Mucosa of rectum (tissue), 2 donors: ENCODE data around the gene ZDHHC8.

ENCODE experiments used
- H3K27ac ChIP-seq, 2 donors: one replicate each; pipeline ENCODE4 v1.7.0; 2013; ENCODE audit warnings: inconsistent platforms in 2 of 2, low read depth in 2 of 2, low read length in 2 of 2
- H3K27me3 ChIP-seq, 2 donors: one replicate each; pipeline ENCODE4 v1.7.0; 2013; ENCODE audit warnings: low read length in 2 of 2; ENCODE audit not compliant: control insufficient read depth in 2 of 2, insufficient read depth in 2 of 2
- H3K36me3 ChIP-seq, 2 donors: one replicate each; pipeline ENCODE4 v1.7.0; 2013; ENCODE audit warnings: low read length in 2 of 2; ENCODE audit not compliant: control insufficient read depth in 2 of 2, insufficient read depth in 2 of 2
- H3K4me1 ChIP-seq, 2 donors: one replicate each; pipeline ENCODE4 v1.7.0; 2013; ENCODE audit warnings: low read length in 2 of 2, mild to moderate bottlenecking in 1 of 2; ENCODE audit not compliant: control insufficient read depth in 2 of 2, insufficient read depth in 2 of 2
- H3K4me3 ChIP-seq, 2 donors: one replicate each; pipeline ENCODE4 v1.7.0; 2013; ENCODE audit warnings: low read length in 2 of 2
- H3K9ac ChIP-seq, 2 donors: one replicate each; pipeline ENCODE4 v1.7.0; 2013; ENCODE audit warnings: low read length in 2 of 2, low read depth in 1 of 2, mild to moderate bottlenecking in 1 of 2
- H3K9me3 ChIP-seq, 2 donors: one replicate each; pipeline ENCODE4 v1.7.0; 2013; ENCODE audit warnings: low read length in 2 of 2; ENCODE audit not compliant: control insufficient read depth in 2 of 2
- donor health status: healthy.
- donor health status: Normal muscosa, but diverticular disease.

The ZDHHC8 gene

GRCh38 chr22:20138417-20138738 lies 6.8 kb downstream of the ZDHHC8 start:
- no peak overlapping the region for H3K27ac ChIP-seq
- no peaks in the 10 kb centered on the region for H3K27me3 ChIP-seq
- peaks cover 0 to 7% of the 10 kb centered on the region in 2 donors for H3K36me3 ChIP-seq
- peaks cover 3 to 9% of the 10 kb centered on the region in 2 donors for H3K4me1 ChIP-seq
- no peak overlapping the region for H3K4me3 ChIP-seq
- no peak overlapping the region for H3K9ac ChIP-seq
- no peaks in the 10 kb centered on the region for H3K9me3 ChIP-seq

- Histone ChIP-seq H3K9ac (no peak overlapping the region), H3K4me3 (no peak overlapping the region), H3K27me3 (no peaks in the 10 kb centered on the region), H3K9me3 (no peaks in the 10 kb centered on the region), H3K4me1 (peaks cover 3 to 9% of the 10 kb centered on the region in 2 donors), H3K36me3 (peaks cover 0 to 7% of the 10 kb centered on the region in 2 donors), H3K27ac (no peak overlapping the region)
These were observed 7.3 kb downstream of the ZDHHC8 start for GRCh38 chr22:20138868-20139267.

- H3K4me3 ChIP-seq: no peak overlapping the region
- H3K4me1 ChIP-seq: peaks cover 3 to 9% of the 10 kb centered on the region in 2 donors
- H3K9me3 ChIP-seq: no peaks in the 10 kb centered on the region
- H3K27me3 ChIP-seq: no peaks in the 10 kb centered on the region
- no peak overlapping the region for H3K27ac ChIP-seq
- no peak overlapping the region for H3K9ac ChIP-seq
- H3K36me3 ChIP-seq: peaks cover 0 to 7% of the 10 kb centered on the region in 2 donors
These were observed 7.9 kb downstream of the ZDHHC8 start for GRCh38 chr22:20139391-20140106.

GRCh38 chr22:20140107-20140445 lies 8.5 kb downstream of the ZDHHC8 start:
- H3K4me1 ChIP-seq: peaks cover 3 to 9% of the 10 kb centered on the region in 2 donors
- peaks cover 0 to 7% of the 10 kb centered on the region in 2 donors for H3K36me3 ChIP-seq
- no peak overlapping the region for H3K27ac ChIP-seq
- H3K9ac ChIP-seq: no peak overlapping the region
- no peak overlapping the region for H3K4me3 ChIP-seq
- H3K27me3 ChIP-seq: no peaks in the 10 kb centered on the region
- no peaks in the 10 kb centered on the region for H3K9me3 ChIP-seq

GRCh38 chr22:20140521-20140964 lies 8.9 kb downstream of the ZDHHC8 start:
- no peaks in the 10 kb centered on the region for H3K27me3 ChIP-seq
- H3K36me3 ChIP-seq: peaks cover 0 to 7% of the 10 kb centered on the region in 2 donors

GRCh38 chr22:20141186-20142077 lies 9.8 kb downstream of the ZDHHC8 start:
- Histone ChIP-seq H3K27me3 (no peaks in the 10 kb centered on the region), H3K36me3 (peaks cover 0 to 7% of the 10 kb centered on the region in 2 donors), H3K27ac (no peak overlapping the region), H3K9me3 (no peaks in the 10 kb centered on the region), H3K4me3 (no peak overlapping the region), H3K9ac (no peak overlapping the region), H3K4me1 (peaks cover 3 to 5% of the 10 kb centered on the region in 2 donors)

More at GRCh38 chr22:20140521-20140964, 8.9 kb downstream of the ZDHHC8 start:
- no peak overlapping the region for H3K27ac ChIP-seq
- H3K4me3 ChIP-seq: no peak overlapping the region
- H3K9ac ChIP-seq: no peak overlapping the region
- no peaks in the 10 kb centered on the region for H3K9me3 ChIP-seq
- peaks cover 3 to 9% of the 10 kb centered on the region in 2 donors for H3K4me1 ChIP-seq

GRCh38 chr22:20142711-20143621 lies 11.4 kb downstream of the ZDHHC8 start:
- no peaks in the 10 kb centered on the region for H3K27me3 ChIP-seq
- no peaks in the 10 kb centered on the region for H3K4me1 ChIP-seq
- no peak overlapping the region for H3K4me3 ChIP-seq
- H3K36me3 ChIP-seq: peaks cover 0 to 7% of the 10 kb centered on the region in 2 donors
- H3K27ac ChIP-seq: no peak overlapping the region
- H3K9me3 ChIP-seq: no peaks in the 10 kb centered on the region
- H3K9ac ChIP-seq: no peak overlapping the region

- no peak overlapping the region for H3K4me3 ChIP-seq
- no peaks in the 10 kb centered on the region for H3K9me3 ChIP-seq
- no peaks in the 10 kb centered on the region for H3K27me3 ChIP-seq
- H3K36me3 ChIP-seq: peaks cover 0 to 7% of the 10 kb centered on the region in 2 donors
- no peak overlapping the region for H3K9ac ChIP-seq
- no peaks in the 10 kb centered on the region for H3K4me1 ChIP-seq
- no peak overlapping the region for H3K27ac ChIP-seq
These were observed 12.5 kb downstream of the ZDHHC8 start for GRCh38 chr22:20143883-20144665.

- H3K4me1 ChIP-seq: no peaks in the 10 kb centered on the region
- H3K27me3 ChIP-seq: no peaks in the 10 kb centered on the region
- H3K9ac ChIP-seq: no peak overlapping the region
- no peaks in the 10 kb centered on the region for H3K9me3 ChIP-seq
- H3K27ac ChIP-seq: no peak overlapping the region
- H3K36me3 ChIP-seq: no peaks in the 10 kb centered on the region
- H3K4me3 ChIP-seq: no peak overlapping the region
These were observed 13.7 kb downstream of the ZDHHC8 start for GRCh38 chr22:20145206-20145831.
